Measurements from ENCODE around the gene INPP5E.

- TF ChIP-seq CTCF (IDR thresholded peaks at IDR 0.05): no peak
- TF ChIP-seq POLR2A (IDR thresholded peaks at IDR 0.05): no peak
These were observed 4.0 kb upstream of the INPP5E start for GRCh38 chr9:136443687-136444086.

Data from adrenal gland (tissue), 5 donors.